Left colon (tissue), 2 donors: ENCODE data around the gene MCU. TPM values are rescaled to one million over a fixed set of nuclear protein-coding genes. Genes with fewer than 3 reads are reported as not detected.
A peak's percentile ranks its signal among the peaks of the same experiment; 100 is the strongest.
"Not testable (repeated sequence)": the region's sequence is repeated elsewhere in the genome, so short reads cannot be mapped to it uniquely, and the experiment has no call there.

ENCODE experiments used
- ATAC-seq: fragments of 200-7000 bp; cut with Tn5 transposase; one replicate; pipeline ENCODE4 v1.9.1; 2020; ENCODE audit warnings: mild to moderate bottlenecking, moderate library complexity
- DNase-seq, 2 donors: peaks; one replicate each; pipeline ENCODE4 v3.0.0-alpha.2; 2020
- intact Hi-C, 2 donors: fragments of 100-400 bp; cut with DNase I in 1 of 2; cut with micrococcal nuclease in 1 of 2; formaldehyde crosslinking; loops; one replicate each; pipeline versions ENCODE4 v1.11.2 to v1.14.0; 2022; cut with DNase I, micrococcal nuclease
- total RNA-seq, 2 donors: library from RNA; stranded (reverse); fragmentation: NEBNext Ultra II Directional; extraction: Animal tissue kit (Norgen Biotek cat#: 25700); gene quantifications; one replicate each; pipeline ENCODE4 v1.2.1, GENCODE V29; 2021
- donor health status: DM: no; HTN: no; CAD: no.
- donor health status: DM: yes; HTN: yes; CAD: no.

MCU gene
- total RNA-seq, 2 donors from 2014 or later, result 84.6 to 106 TPM

DNA sequence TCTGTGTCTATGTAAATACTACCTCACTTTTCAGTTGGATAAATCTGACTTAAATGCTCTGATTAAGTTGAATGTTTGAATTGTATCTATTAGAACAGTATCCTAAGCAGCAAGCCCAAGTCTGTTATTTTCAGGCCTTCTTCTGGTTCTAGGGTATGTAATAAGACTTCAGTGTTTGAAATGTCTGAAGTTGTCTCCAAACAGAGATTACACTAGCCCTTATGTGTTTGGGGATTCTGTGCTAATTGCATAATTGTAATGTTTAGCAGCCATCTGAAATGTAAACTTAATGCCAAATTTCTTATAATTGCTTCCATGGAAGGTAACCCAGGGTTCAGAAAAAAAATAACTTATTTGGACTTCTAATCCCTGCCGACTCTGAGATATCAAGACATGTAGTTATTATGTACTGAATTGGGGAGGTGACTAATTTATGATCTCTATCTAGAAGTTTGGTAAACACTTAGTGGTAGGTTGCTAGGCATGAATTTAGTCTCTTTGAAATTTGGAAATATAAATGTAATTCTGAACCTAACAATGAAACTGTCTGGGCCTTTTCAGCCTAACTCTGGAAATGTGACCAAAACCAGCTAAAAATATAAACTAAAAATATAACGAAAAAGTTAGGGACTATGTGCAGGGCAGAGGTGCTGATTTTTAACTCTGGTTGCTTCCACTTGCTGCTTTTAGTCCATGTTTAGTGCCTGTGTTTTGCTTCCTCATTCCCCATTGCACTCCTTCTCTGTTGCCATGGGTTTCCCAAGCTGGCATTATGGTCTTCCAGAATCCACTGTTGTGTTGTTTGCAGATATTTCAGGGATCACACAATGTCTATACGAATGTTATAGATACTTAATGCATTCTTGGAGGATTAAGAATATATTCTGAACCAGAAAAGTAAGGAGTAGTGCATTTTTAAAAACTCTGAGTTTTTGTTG lies 54.8 kb downstream of the MCU start:
- ATAC-seq, result peak; percentile 26

DNA sequence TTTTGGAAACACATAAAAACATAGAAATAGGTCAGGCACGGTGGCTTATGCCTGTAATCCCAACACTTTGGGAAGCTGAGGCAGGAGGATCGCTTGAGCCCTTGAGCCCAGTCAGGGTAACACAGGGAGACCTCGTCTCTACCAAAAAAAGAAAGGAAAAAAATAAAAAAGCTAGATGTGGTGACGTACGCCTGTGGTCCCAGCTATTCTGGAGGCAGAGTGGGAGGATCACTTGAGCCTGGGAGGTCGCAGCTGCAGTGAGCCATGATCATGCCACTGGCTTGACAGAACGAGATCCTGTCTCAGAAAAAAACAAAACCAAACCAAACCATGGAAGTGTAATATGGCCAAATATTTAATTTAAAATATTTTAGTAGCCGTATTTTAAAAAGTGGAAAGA lies 55.6 kb downstream of the MCU start:
- intact Hi-C loops, result no loop called here
- DNase-seq (no peak), ATAC-seq (no peak)

More for the DNA sequence above, 54.8 kb downstream of the MCU start:
- DNase-seq, result no peak
- intact Hi-C loops, result no loop called here

DNA sequence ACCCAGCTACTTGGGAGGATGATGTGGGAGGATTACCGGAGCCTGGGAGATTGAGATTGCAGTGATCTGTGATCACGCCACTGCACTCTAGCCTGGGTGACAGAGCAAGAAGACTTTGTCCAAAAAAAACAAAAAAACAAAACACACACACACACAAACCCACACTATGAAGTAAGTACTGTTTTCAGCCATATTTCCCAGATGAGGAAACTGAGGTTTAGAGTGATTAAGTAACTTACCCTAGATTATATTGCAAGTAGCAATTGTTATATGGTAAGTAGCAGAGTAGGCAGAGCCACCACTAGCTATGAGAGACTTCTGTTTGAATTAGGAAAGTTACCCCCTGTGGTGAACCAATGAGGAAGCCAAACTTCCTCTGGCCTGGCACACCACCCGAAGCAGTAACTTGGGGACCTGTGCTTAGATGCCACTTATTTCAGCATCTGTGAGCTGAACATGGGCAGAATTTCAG lies 61.9 kb downstream of the MCU start:
- ATAC-seq, result no peak
- intact Hi-C loops, result no loop called here
- DNase-seq, result no peak

DNA sequence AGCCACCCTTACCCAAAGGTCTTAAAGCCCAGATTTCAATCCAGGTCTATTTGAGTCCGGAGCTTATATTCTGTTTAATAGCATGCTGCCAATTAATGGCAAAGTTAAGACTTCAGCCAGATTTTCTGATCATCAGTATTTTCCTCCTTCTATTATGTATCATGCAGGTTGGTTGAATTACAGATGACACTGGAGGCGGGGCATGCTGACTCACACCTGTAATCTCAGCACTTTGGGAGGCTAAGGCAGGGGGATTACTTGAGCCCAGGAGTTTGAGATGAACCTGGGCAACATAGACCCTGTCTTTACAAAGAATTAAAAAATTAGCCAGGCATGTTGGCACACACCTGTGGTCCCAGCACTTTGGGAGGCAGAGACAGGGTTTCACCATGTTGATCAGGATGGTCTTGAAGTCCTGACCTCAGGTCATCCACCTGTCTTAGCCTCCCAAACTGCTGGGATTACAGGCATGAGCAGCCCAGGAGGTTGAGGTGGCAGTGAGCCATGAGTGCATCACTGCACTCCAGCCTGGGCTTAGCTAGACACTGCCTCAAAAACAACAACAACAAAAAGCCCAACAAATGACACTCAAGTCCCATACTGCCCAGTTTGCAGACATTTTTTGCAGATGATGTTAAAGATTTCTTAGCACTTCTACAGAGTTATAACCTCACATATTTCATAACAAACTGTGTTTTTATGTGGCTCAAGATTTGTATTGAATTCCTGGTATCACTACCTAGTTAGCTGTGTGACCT lies 62.5 kb downstream of the MCU start:
- no peak for ATAC-seq
- DNase-seq, result no peak
- intact Hi-C loops, result no loop called here

DNA sequence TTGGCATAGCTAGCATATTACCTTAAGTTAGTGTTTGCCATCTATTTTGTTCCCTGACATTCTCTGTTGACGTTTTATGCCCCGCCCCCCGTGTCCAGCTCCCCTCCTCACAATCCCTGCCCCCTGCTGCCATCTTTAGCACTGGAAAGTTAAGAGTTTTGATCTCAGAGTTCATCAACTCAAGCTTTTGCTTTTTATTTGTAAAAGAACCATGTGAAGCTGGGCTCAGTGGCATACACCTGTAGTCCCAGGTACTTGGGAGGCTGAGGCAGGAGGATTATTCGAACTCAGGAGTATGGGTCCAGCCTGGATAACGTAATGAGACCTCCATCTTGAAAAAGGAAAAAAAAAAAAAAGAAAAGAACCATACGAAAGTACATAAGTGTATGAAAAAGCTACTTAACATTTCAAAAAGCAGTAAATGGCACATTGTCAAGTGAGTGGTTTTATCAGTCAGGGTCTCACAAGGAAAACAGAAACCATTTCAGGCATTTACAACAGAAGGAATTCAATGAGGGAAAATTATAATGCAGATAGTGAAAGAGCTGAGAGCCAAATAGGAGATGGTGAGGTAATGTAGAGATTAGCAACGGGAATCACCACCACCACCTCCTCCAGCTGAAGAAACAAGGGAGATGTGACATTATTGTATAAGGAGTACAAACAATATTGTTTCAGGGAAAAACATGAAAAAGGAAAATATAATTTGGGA lies 64.9 kb downstream of the MCU start:
- DNase-seq (no peak), ATAC-seq (no peak)
- intact Hi-C loops, result no loop called here

DNA sequence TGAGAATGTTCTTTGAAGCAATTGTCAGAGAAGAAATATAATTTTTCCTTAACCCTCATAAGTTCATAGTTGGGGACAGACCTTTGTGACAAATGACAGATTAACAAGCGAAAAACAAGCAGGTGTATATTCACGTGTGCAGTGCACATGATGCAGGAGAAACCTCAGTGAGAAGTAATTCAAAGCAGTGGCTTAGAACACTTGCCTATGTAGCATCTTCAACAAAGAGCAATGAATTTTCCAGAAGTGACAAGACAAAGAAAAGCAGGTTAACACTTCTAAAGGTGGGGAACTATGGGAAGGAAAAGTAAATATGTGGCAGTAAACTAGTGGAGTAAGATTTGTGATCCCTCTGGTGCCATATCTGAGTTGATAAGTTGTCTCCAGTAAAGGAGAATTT lies 65.8 kb downstream of the MCU start:
- intact Hi-C loops, result no loop called here
- DNase-seq (no peak), ATAC-seq (no peak)

DNA sequence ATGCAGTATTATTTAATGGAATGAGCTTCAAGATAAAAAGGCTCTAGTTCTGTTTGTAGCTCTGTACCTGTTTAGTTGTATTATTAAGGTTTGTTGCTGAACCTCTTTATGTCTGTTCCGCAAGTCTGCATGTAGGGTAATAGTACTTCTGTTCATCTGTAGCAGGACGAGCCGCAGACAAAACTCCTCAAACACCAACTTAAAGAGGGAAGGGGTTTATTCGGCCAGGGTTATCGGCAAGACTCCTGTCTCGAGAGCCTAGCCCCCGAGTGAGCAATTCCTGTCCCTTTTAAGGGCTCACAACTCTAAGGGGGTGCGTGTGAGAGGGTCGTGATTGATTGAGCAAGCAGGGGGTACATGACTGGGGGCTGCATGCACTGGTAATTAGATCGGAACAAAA lies 67.0 kb downstream of the MCU start:
- DNase-seq, ATAC-seq, intact Hi-C loops: not testable (repeated sequence)

DNA sequence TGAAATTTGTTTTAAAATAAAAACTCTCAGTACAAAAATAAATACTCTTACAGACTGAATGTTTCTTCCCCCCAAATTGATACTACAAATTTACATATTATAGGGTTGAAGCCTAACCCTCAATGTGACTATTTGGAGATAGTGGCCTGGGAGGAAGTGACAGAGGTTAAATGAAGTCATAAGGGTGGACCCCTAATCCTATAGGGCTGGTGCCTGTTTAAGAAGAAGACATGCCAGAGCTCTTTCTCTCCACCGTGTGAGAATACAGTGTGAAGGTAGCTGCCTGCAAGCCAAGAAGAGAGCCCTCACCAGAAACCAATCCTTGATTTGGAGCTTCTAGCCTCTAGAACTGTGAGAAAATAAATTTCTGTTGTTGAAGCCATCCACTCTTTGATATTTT lies 67.6 kb downstream of the MCU start:
- DNase-seq (no peak), ATAC-seq (peak; percentile 20)
- intact Hi-C loops, result no loop called here

DNA sequence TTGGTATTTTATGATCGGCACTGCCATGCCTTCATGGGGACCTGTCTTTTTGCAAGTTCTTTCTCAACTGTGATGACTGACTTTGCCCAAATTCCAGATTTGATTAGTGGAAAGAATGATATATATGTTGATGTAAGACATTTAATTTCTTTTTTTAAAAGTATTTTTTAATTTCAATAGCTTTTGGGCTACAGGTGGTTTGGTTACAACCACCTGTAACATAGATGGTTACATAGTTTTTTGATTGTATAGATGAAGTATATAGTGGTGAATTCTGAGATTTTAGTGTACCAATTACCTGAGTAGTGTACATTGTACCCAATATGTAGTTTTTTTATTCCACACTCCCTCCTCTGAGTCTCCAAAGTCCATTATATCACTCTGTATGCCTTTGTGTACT lies 69.6 kb downstream of the MCU start:
- intact Hi-C loops, result no loop called here
- no peak for ATAC-seq

DNA sequence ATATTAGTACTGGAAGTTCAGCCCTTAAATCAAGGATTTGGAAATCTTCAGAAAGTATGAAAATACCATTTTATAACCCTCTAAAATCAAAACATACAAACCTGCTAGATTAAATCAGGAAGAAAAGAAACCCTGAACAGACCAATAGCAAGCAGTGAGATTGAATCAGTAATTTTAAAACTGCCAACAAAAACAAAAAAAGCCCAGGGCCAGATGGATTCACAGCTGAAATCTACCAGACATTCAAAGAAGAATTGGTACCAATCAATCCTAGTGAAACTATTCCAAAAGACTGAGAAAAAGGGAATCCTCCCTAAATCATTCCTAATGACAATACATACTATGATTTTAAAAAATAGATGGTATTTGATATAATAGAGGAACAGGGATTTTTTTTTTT lies 70.1 kb downstream of the MCU start:
- intact Hi-C loops, result no loop called here
- ATAC-seq (no peak), DNase-seq (no peak)

More for the DNA sequence above, 69.6 kb downstream of the MCU start:
- DNase-seq, result no peak

DNA sequence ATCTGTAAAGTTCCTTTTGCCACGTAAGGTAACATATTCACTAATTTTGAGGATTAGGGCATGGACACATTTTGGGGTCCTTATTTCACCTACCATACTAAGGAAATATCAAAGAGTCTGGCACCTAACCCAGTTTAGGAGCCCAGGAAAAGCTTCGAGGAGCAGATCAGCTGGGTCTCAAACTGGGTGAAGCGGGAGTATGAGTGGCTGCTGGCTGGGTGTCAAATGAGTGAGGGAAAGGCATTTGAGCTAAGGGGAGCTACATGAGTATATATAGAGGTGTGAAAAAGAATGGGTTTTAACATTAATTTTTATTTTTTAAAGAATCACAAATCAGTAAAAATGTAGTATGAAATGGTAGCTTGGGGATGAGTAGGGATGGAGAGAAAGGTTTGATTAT lies 71.3 kb downstream of the MCU start:
- intact Hi-C loops, result no loop called here
- DNase-seq (no peak), ATAC-seq (no peak)

DNA sequence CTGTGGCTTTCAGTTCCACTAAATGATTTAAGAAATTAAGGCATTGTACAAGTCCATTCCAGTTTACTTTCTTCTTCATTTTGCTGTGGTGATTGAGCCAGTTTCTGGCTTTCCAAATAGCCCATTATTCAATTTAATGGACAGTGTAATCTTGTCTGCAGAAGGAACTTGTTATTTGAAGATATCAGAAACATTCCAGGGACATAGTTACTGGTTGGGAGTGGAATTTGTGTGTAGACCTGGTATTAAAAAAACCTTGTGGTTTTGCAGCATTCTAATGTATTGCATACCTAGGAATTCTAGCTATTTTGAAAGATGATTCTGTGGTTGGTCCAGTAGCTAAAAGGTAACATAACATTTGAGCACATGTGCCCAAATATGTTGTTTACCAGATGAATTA lies 72.2 kb downstream of the MCU start:
- no peak for ATAC-seq
- intact Hi-C loops, result no loop called here

DNA sequence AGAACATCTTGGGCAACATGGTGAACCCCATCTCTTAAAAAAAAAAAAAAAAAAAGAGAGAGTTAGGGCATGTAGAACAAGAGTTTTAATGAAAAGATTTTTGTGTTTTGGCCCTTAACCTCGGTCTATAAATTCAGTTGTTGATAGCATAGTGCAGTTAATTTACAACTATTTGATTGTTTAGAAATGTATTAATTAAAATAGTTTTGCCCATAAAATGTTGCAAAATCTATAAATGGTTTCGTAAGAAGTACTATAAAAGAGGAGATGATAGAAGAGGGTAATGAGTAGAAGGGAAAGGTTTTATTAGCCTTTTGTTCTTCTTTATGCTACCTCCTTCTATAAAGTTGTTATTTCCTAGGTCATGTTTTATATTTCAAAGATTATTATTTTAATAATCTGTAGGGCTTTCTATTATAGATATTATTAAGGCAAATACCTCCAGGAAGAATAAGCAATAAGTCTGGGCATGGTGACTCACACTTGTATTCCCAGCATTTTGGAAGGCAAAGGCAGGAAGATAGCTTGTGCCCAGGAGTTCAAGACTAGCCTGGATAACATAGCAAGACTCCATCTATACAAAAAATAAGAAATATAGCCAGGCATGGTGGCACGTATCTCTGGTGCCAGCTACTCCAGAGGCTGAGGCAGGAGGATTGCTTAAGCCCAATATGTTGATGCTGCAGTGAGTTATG lies 73.3 kb downstream of the MCU start:
- DNase-seq (no peak), ATAC-seq (no peak)
- intact Hi-C loops, result no loop called here

More for the DNA sequence above, 72.2 kb downstream of the MCU start:
- DNase-seq, result no peak

DNA sequence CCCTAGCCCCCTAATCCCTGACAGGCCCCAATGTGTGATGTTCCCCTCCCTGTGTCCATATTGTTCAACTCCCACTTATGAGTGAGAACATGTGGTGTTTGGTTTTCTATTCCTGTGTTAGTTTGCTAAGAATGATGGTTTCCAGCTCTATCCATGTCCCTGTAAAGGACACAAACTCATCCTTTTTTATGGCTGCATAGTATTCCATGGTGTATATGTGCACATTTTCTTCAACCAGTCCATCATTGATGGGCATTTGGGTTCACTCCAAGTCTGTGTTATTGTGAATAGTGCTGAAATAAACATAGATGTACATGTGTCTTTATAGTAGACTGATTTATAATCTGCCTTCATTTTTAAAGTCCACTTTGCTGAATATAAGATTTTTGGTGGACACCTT lies 79.3 kb downstream of the MCU start:
- DNase-seq, intact Hi-C loops, ATAC-seq: not testable (repeated sequence)

DNA sequence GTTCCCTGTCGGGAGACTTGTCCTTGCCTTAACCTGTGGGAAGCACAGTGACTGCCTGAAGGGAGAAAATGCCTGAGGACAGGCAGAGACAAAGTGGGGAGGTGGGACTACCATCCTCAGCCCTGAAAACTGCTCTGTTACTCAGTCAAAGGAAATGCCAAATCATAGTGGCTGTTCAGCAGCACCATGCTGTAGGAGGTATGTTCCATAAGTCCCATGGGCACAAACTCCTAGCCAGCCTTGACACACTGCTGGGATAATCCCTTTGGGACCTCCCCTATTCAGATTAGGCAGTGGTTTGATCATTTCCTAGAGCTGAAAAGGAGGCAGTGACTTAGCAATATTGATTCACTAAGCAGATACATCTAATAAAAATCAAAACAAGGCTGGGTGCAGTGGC lies 80.1 kb downstream of the MCU start:
- no peak for ATAC-seq
- intact Hi-C loops, result no loop called here
- no peak for DNase-seq

DNA sequence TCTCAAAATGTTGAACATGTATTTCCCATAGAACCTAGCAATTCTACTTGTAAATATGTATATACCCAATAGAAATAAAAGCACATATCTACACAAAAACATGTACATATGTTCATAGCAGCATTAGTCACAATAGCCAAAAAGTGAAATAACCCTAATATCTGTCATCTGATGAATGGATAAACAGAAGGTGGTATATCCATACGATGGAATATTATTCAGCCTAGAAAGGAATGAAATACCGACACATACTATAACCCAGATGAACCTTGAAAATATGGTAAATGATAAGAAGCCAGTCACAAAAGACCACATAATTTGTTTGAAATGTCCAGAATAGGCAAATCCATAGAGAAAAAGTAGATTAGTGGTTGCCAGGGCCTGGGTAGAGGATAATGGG lies 87.9 kb downstream of the MCU start:
- DNase-seq (no peak), ATAC-seq (no peak)
- intact Hi-C loops, result no loop called here

DNA sequence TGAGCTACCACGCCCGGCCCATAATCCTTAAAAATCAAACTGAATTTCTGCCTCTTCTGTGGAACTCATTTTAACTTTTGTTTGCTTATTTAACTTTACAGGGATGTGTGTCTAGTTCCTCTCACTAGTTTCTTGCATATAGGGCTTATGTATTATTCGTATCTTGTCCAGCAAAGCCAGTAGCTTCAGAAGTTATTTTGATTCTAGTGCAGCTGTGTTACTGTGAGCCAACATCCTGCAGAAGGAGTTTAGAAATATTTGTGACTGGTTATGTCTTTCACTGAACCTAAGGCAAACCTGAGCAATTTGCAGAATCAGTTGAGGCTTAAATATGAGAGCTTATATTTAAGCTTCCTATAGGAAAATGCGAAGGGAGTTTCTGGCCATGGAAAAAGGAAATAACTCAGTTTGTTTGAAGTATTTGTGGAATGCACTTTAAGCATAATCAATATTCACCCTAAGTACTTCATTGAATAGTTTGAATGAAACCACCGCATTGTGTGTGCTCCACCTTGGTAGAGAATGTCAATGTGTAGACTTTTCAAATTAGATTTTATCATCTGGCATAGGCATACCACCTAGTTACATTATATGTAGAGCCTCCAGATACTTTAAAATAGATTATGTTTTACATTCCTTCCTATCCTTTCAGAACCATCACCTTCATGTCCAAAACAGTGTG lies 90.8 kb downstream of the MCU start:
- DNase-seq (no peak), ATAC-seq (no peak)
- intact Hi-C loops, result no loop called here

DNA sequence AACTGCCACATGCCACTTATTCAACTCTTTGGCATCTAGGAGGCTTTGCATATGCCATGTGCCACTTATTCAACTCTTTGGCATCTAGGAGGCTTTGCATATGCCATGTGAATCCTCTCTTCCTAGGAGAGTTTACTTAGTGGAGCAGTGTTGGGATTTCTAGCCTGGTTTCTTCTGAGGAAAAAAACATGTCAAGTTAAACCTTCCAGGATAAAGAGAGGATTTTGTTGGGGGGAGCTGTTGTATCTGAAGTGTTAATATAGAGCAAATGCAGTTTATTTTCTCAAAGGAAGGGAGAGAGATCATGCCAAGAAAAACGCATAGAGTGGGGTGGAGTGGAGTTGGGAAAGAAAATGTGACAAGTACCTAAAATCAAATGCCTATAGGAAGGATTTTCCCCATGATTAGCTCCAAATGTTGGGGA lies 91.5 kb downstream of the MCU start:
- intact Hi-C loops, result no loop called here
- DNase-seq (no peak), ATAC-seq (no peak)
